ENCODE results near the gene C11orf21.

DNA sequence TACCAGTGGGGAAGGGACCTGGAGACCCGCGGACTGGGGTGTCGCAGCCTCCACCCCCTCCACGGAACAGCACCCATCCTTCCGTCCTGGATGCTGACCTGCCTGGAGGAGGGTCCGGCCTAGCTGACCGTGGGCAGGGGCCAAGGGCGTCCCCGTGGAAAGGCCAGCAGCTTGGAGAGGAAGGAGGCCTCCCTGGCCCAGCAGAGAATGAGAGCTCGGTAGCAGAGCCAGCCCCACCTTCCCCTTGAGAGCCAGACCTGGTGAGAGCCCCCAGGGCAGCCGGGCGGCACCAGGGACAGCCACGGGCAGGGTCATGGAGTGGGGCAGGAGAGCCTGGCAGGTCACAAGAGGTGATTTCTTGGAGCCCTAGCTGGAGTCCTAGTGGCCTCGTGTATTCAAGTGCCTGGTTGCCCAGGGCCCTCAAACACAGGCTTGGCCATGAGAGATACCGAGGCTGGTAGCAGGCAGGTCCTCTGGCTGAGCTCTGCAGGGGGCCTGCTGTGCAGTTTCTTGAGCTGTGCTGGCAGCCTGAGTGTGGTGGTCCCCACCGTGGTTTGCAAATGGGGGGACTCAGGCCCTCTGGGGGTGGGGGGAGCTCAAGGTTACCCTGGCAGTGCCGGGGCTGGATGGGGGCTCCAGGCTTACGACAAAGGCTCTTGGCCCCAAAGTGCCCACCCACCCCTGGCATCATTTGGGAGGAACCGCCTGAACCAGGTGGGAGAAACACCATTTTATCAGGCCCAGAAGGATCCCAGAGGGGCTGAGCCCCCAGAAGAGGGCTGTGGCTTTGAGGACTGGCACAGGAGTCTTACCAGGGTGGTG is 7.7 kb upstream of the C11orf21 start:
- TF ChIP-seq, protein P1, sequence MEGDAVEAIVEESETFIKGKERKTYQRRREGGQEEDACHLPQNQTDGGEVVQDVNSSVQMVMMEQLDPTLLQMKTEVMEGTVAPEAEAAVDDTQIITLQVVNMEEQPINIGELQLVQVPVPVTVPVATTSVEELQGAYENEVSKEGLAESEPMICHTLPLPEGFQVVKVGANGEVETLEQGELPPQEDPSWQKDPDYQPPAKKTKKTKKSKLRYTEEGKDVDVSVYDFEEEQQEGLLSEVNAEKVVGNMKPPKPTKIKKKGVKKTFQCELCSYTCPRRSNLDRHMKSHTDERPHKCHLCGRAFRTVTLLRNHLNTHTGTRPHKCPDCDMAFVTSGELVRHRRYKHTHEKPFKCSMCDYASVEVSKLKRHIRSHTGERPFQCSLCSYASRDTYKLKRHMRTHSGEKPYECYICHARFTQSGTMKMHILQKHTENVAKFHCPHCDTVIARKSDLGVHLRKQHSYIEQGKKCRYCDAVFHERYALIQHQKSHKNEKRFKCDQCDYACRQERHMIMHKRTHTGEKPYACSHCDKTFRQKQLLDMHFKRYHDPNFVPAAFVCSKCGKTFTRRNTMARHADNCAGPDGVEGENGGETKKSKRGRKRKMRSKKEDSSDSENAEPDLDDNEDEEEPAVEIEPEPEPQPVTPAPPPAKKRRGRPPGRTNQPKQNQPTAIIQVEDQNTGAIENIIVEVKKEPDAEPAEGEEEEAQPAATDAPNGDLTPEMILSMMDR (IDR thresholded peaks at IDR 0.05): no peak
- no peak for TF ChIP-seq POLR2AphosphoS5 (IDR thresholded peaks at IDR 0.05)

Data from upper lobe of left lung (tissue), 4 donors.